HepG2 (cell line): ENCODE data around the gene PRTN3. TPM values are rescaled to one million over a fixed set of nuclear protein-coding genes. Genes with fewer than 3 reads are reported as not detected.

Experiments
- BRCA1 ChIP-seq: sonication (generic); formaldehyde crosslinking; IDR thresholded peaks from 2 replicates; pipeline ENCODE4 v1.4.0; 2020; ENCODE audit warnings: missing genetic modification reagents
- CBX2 ChIP-seq, 2 experiments: fragments of 200-600 bp in 1 of 2; sonication (generic); formaldehyde crosslinking in 1 of 2; IDR thresholded peaks; 2 replicates each; pipeline versions ENCODE4 v1.7.0 to v1.8.1; 2018 to 2022; ENCODE audit warnings: low read depth in 2 of 2, low read length in 1 of 2, mild to moderate bottlenecking in 1 of 2, missing genetic modification reagents in 1 of 2
- HDAC2 ChIP-seq: sonication (generic); formaldehyde crosslinking; IDR thresholded peaks from 2 replicates; pipeline ENCODE4 v1.4.0; 2020; ENCODE audit warnings: missing genetic modification reagents
- KAT7 ChIP-seq: IDR thresholded peaks from 2 replicates; pipeline ENCODE4 v1.6.1; 2018; ENCODE audit warnings: borderline replicate concordance, missing compliant biosample characterization
- MLLT10 ChIP-seq: sonication (generic); formaldehyde crosslinking; IDR thresholded peaks from 2 replicates; pipeline ENCODE4 v1.4.0; 2020; ENCODE audit warnings: missing genetic modification reagents
- MYC ChIP-seq: sonication (generic); formaldehyde crosslinking; IDR thresholded peaks from 2 replicates; pipeline ENCODE4 v1.9.0; 2021; ENCODE audit warnings: missing genetic modification reagents, borderline replicate concordance
- NCOA2 ChIP-seq: sonication (generic); formaldehyde crosslinking; IDR thresholded peaks from 2 replicates; pipeline ENCODE4 v1.8.0; 2022; ENCODE audit warnings: inconsistent platforms
- RARG ChIP-seq: sonication (generic); formaldehyde crosslinking; IDR thresholded peaks from 2 replicates; pipeline ENCODE4 v1.4.0; 2020; ENCODE audit warnings: low read depth, mild to moderate bottlenecking, missing genetic modification reagents
- RFXAP ChIP-seq: sonication (generic); formaldehyde crosslinking; IDR thresholded peaks from 2 replicates; pipeline ENCODE4 v1.4.0; 2020; ENCODE audit warnings: missing genetic modification reagents, borderline replicate concordance
- RXRB ChIP-seq: IDR thresholded peaks from 2 replicates; pipeline ENCODE4 v1.6.1; 2016; ENCODE audit warnings: borderline replicate concordance, missing genetic modification reagents, missing compliant biosample characterization
- SIX1 ChIP-seq: sonication (generic); formaldehyde crosslinking; IDR thresholded peaks from 2 replicates; pipeline ENCODE4 v1.4.0; 2020; ENCODE audit warnings: missing genetic modification reagents, borderline replicate concordance
- SNAI1 ChIP-seq: sonication (generic); formaldehyde crosslinking; IDR thresholded peaks from 2 replicates; pipeline ENCODE4 v1.5.0; 2020; ENCODE audit warnings: mild to moderate bottlenecking, missing genetic modification reagents, borderline replicate concordance
- SP4 ChIP-seq: sonication (generic); formaldehyde crosslinking; IDR thresholded peaks from 2 replicates; pipeline ENCODE4 v1.8.1; 2023; ENCODE audit warnings: mild to moderate bottlenecking, missing genetic modification reagents
- TFDP2 ChIP-seq: sonication (generic); formaldehyde crosslinking; IDR thresholded peaks from 2 replicates; pipeline ENCODE4 v1.4.0; 2020; ENCODE audit warnings: missing genetic modification reagents
- TSC22D2 ChIP-seq: sonication (generic); formaldehyde crosslinking; IDR thresholded peaks from 2 replicates; pipeline ENCODE4 v1.5.1; 2020; ENCODE audit warnings: missing genetic modification reagents, mild to moderate bottlenecking, borderline replicate concordance
- ZNF790 ChIP-seq: sonication (generic); formaldehyde crosslinking; IDR thresholded peaks from 2 replicates; pipeline ENCODE4 v1.8.0; 2022; ENCODE audit warnings: missing genetic modification reagents, mild to moderate bottlenecking, borderline replicate concordance
- ZSCAN29 ChIP-seq: sonication (generic); formaldehyde crosslinking; conservative IDR thresholded peaks from 2 replicates; pipeline ENCODE4 v1.4.0; 2020; ENCODE audit warnings: mild to moderate bottlenecking, missing genetic modification reagents
- polyA plus RNA-seq, 8 experiments: library from polyadenylated mRNA; depleted of rRNA in 3 of 8; stranded (reverse) in 7 of 8; unstranded in 1 of 8; fragments of >200 nt; fragmentation: Illumina TruSeq in 4 of 8; extraction: Trizol in 4 of 8; gene quantifications; 2 replicates each; pipeline versions ENCODE4 v1.2.1 to v1.2.3, GENCODE V29; 2011 to 2016; ENCODE audit warnings: low read depth in 4 of 8, missing spikeins in 1 of 8, mixed read lengths in 1 of 8; ENCODE audit not compliant: insufficient read depth in 1 of 8
- total RNA-seq, 5 experiments: library from RNA; depleted of rRNA; stranded (reverse); fragments of >200 nt; fragmentation: Illumina TruSeq; extraction: Trizol; gene quantifications; 2 replicates each; pipeline ENCODE4 v1.2.3, GENCODE V29; 2016; ENCODE audit warnings: low read depth in 1 of 5

The PRTN3 gene
- total and polyA plus RNA-seq, 2 of the 13 experiments (the other 11 are each of a cell fraction or from before 2014, with no cell fraction given) = not detected

DNA sequence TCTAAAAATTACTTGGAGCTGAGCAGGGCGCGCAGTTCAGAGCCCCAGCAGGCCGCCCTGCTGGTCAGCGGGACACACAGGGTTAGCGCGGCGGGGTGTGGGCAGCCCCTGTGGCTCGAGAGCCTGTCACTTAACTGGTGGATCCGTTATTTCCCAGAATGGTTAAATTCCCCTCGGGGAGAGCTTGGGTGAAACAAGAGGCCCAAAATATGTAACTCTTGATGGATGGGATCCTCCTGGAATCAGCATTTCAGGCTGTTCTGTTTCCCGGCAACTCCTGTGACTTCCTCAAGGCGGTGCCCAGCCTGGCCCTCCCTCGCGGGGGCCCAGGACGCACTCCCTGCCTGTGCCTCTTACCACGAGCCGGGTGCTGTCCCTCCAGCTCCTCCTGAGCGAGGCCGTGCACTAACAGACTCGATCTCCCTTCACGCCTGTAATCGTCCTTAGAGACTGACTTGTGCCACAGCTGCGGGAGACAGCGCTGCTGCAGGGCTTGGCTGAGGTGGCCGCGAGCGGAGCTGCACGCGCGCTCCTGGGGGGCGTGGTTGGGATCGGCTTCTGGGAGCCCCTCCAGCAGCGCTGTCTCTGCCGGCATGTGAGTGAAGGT, 33.9 kb upstream of the PRTN3 start (continued):
- TF ChIP-seq SP4 (CRISPR knock-in tag) = no peak
- no peak for TF ChIP-seq ZSCAN29 (CRISPR knock-in tag)
- no peak for TF ChIP-seq MYC (CRISPR knock-in tag)
- no peak for TF ChIP-seq NCOA2 (CRISPR knock-in tag)
- TF ChIP-seq RXRB = no peak
- TF ChIP-seq TFDP2 = no peak
- no peak for TF ChIP-seq RARG
- no peak for TF ChIP-seq BRCA1 (CRISPR knock-in tag)
- no peak for TF ChIP-seq ZNF790 (CRISPR knock-in tag)
- no peak for TF ChIP-seq HDAC2 (CRISPR knock-in tag)
- no peak for TF ChIP-seq CBX2 (IDR thresholded peaks at IDR 0.05; ENCODE audit: low read depth, low read length)
- TF ChIP-seq CBX2 (CRISPR knock-in tag; IDR thresholded peaks at IDR 0.05; ENCODE audit: low read depth) = no peak
- TF ChIP-seq SIX1 = no peak
- no peak for TF ChIP-seq MLLT10 (CRISPR knock-in tag)
- TF ChIP-seq RFXAP (CRISPR knock-in tag) = no peak
- TF ChIP-seq TSC22D2 (CRISPR knock-in tag) = no peak
- no peak for TF ChIP-seq SNAI1
- no peak for TF ChIP-seq KAT7 (CRISPR knock-in tag)
